GM06990 (cell line): ENCODE measurements around the gene ALOXE3.

Experiments used
- DNase-seq: peaks from one replicate; pipeline ENCODE4 v3.0.0-alpha.2; 2011; ENCODE audit not compliant: insufficient read length; ENCODE audit errors: extremely low read depth
- H3K27me3 ChIP-seq: replicated peaks from 2 replicates; pipeline ENCODE4 v1.6.0; 2011; ENCODE audit warnings: low read length; ENCODE audit not compliant: control insufficient read depth, insufficient read depth
- H3K36me3 ChIP-seq: 2 replicates; pipeline ENCODE4 v1.5.1; 2011; ENCODE audit warnings: low read length; ENCODE audit not compliant: control insufficient read depth, insufficient read depth
- H3K4me3 ChIP-seq: replicated peaks from 2 replicates; pipeline ENCODE4 v1.5.1; 2011; ENCODE audit warnings: low read depth, mild to moderate bottlenecking, control low read depth, low read length
- CTCF ChIP-seq: IDR thresholded peaks from 2 replicates; pipeline ENCODE4 v1.5.1; 2011; ENCODE audit warnings: low read length, control low read depth, mild to moderate bottlenecking, inconsistent platforms; ENCODE audit not compliant: insufficient read depth, poor library complexity, severe bottlenecking

ALOXE3 gene

GRCh38 chr17:8141045-8141444 lies 22.7 kb upstream of the ALOXE3 start:
- no peaks in the 10 kb centered on the region for H3K27me3 ChIP-seq
- H3K4me3 ChIP-seq: no peak overlapping the region
- peaks cover 40% of the 10 kb centered on the region for H3K36me3 ChIP-seq
- no peak for TF ChIP-seq CTCF
- no peak for DNase-seq

- Histone ChIP-seq H3K27me3 (no peaks in the 10 kb centered on the region), H3K36me3 (peaks cover 35% of the 10 kb centered on the region), H3K4me3 (no peak overlapping the region)
- DNase-seq: no peak
- TF ChIP-seq CTCF: no peak
These were observed 22.0 kb upstream of the ALOXE3 start for GRCh38 chr17:8140065-8141029.

- Histone ChIP-seq H3K4me3 (peak overlapping the region; percentile 67), H3K36me3 (peaks cover 25% of the 10 kb centered on the region), H3K27me3 (no peaks in the 10 kb centered on the region)
- TF ChIP-seq CTCF: peak; percentile 84
- peak; percentile 96 for DNase-seq
These were observed 20.5 kb upstream of the ALOXE3 start for GRCh38 chr17:8138672-8139371.

GRCh38 chr17:8138374-8138671 lies 20.0 kb upstream of the ALOXE3 start:
- no peaks in the 10 kb centered on the region for H3K27me3 ChIP-seq
- peak overlapping the region; percentile 57 for H3K4me3 ChIP-seq
- peaks cover 23% of the 10 kb centered on the region for H3K36me3 ChIP-seq

GRCh38 chr17:8137645-8138373 lies 19.5 kb upstream of the ALOXE3 start:
- no peaks in the 10 kb centered on the region for H3K27me3 ChIP-seq
- no peak for TF ChIP-seq CTCF
- peak overlapping the region; percentile 57 for H3K4me3 ChIP-seq
- DNase-seq: no peak
- H3K36me3 ChIP-seq: peaks cover 19% of the 10 kb centered on the region

More at GRCh38 chr17:8138374-8138671, 20.0 kb upstream of the ALOXE3 start:
- no peak for TF ChIP-seq CTCF
- no peak for DNase-seq
